ENCODE data around the gene SYNPO2L.

The SYNPO2L gene

DNA sequence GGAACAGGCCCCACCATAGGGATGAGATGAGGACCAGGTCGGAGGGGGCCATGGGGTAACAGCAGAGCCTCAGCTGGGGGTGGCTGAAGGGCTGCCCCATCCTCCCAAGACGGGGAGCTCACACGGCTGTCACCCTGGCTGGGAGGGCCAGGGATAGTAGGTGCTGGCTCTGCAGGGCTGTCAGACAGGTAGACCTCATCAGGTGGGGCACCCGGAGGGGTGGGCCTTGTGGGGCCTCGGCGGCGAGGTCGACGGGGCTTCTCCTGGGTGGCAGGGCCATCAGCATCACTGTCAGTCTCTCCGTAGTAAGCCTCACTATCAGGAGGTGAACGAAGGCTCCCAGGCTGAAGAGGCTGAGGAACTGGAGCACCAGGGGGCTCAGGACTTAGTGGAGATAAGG, 2.6 kb downstream of the SYNPO2L start:
- Histone ChIP-seq H4K12ac (ENCODE audit: low read depth, low read length) (no peak overlapping the region), H2BK12ac (ENCODE audit: low read length) (no peak overlapping the region), H3K9ac (ENCODE audit: low read length) (no peak overlapping the region), H4K91ac (ENCODE audit: low read depth, low read length) (no peak overlapping the region), H2AFZ (ENCODE audit: insufficient read depth, low read length, poor library complexity) (no peak overlapping the region), H3K79me1 (ENCODE audit: low read length) (no peaks in the 10 kb centered on the region), H3K9me3 (ENCODE audit: insufficient read depth, low read depth, low read length) (no peaks in the 10 kb centered on the region), H3K14ac (ENCODE audit: low read length) (no peak overlapping the region), H2AK5ac (ENCODE audit: low read length) (no peak overlapping the region), H3K27me3 (ENCODE audit: insufficient read depth, low read length) (no peaks in the 10 kb centered on the region), H3K4me1 (ENCODE audit: control insufficient read depth in 1 of 2, insufficient read depth in 2 of 2, low read length in 2 of 2) (peaks cover 7 to 9% of the 10 kb centered on the region in 2 experiments), H3K18ac (ENCODE audit: low read length) (no peak overlapping the region), H3K4me3 (ENCODE audit: low read depth, low read length) (no peak overlapping the region), H3K23ac (ENCODE audit: low read length) (no peak overlapping the region), H4K8ac (ENCODE audit: low read depth, low read length) (no peak overlapping the region), H3K79me2 (ENCODE audit: control insufficient read depth, insufficient read depth, low read length, poor library complexity) (no peaks in the 10 kb centered on the region), H3K36me3 (ENCODE audit: control insufficient read depth in 1 of 2, insufficient read depth in 2 of 2, low read length in 2 of 2) (no peaks in the 10 kb centered on the region), H3K27ac (ENCODE audit: low read depth, low read length) (no peak overlapping the region), H2BK5ac (ENCODE audit: low read depth, low read length, poor library complexity) (no peak overlapping the region), H2BK120ac (ENCODE audit: insufficient read depth, low read length, poor library complexity) (no peak overlapping the region), H3K4me2 (ENCODE audit: low read length) (no peak overlapping the region), H3K4ac (ENCODE audit: low read depth, low read length) (no peak overlapping the region)
- WGBS (ENCODE audit: extremely low coverage, insufficient coverage, insufficient read length): no CpG with 5 or more reads among the region's 11 CpGs
- no peak for DNase-seq

DNA sequence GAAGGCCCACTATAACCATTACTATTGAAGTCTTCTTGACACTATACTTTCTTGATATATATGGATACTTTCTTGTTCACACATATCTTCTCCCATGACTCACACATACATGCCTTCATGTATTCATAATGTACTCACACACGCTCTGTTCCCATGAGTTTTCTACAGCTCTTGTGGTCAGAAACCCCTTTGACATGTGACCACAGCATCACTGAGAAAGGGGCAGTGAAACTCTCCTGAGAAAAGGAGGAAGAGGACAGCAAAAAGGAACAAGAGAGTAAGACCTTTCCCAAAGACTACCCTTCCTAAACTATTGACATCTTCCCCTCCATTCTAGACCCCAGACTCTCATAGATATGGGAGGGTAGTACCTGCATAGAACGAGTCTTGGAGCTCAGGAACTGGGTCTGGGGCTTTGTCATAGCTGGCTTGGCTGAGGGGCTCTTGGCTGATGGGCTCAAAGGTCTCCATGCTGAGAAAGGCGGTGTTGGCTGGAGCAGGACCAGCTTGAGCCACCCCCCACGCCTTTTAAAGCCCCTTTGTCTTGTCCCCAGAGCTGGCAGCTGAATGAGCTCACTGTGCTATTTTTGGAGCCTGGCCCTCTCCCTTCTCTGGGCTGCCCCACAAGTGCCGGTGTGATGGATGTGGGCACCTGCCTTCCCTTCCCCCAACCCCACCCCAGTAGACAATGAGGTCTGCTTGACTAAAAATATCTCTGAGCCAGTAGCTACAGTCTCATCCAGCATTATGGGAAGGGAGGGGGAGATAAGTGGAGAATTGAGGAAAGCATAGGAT, 5.1 kb downstream of the SYNPO2L start:
- no peak overlapping the region for H3K18ac ChIP-seq (ENCODE audit: low read length)
- DNase-seq: peak; percentile 33 to 67
- H2BK12ac ChIP-seq (ENCODE audit: low read length): no peak overlapping the region
- no peak overlapping the region for H3K14ac ChIP-seq (ENCODE audit: low read length)
- no peak overlapping the region for H2BK120ac ChIP-seq (ENCODE audit: insufficient read depth, low read length, poor library complexity)
- no peak overlapping the region for H3K4me2 ChIP-seq (ENCODE audit: low read length)
- H3K79me2 ChIP-seq (ENCODE audit: control insufficient read depth, insufficient read depth, low read length, poor library complexity): no peaks in the 10 kb centered on the region
- no peak overlapping the region for H3K27ac ChIP-seq (ENCODE audit: low read depth, low read length)
- no peaks in the 10 kb centered on the region for H3K9me3 ChIP-seq (ENCODE audit: insufficient read depth, low read depth, low read length)
- H3K79me1 ChIP-seq (ENCODE audit: low read length): peaks cover 8% of the 10 kb centered on the region
- H4K8ac ChIP-seq (ENCODE audit: low read depth, low read length): no peak overlapping the region
- H3K36me3 ChIP-seq (ENCODE audit: control insufficient read depth in 1 of 2, insufficient read depth in 2 of 2, low read length in 2 of 2): no peaks in the 10 kb centered on the region
- peaks cover 18 to 25% of the 10 kb centered on the region in 2 experiments for H3K4me1 ChIP-seq (ENCODE audit: control insufficient read depth in 1 of 2, insufficient read depth in 2 of 2, low read length in 2 of 2)
- H3K23ac ChIP-seq (ENCODE audit: low read length): no peak overlapping the region
- no peak overlapping the region for H2BK5ac ChIP-seq (ENCODE audit: low read depth, low read length, poor library complexity)
- no peaks in the 10 kb centered on the region for H3K27me3 ChIP-seq (ENCODE audit: insufficient read depth, low read length)
- H3K9ac ChIP-seq (ENCODE audit: low read length): no peak overlapping the region
- no peak overlapping the region for H4K91ac ChIP-seq (ENCODE audit: low read depth, low read length)
- no peak overlapping the region for H2AK5ac ChIP-seq (ENCODE audit: low read length)
- H3K4ac ChIP-seq (ENCODE audit: low read depth, low read length): no peak overlapping the region
- H3K4me3 ChIP-seq (ENCODE audit: low read depth, low read length): no peak overlapping the region
- no CpG with 5 or more reads among the region's 5 CpGs for WGBS (ENCODE audit: extremely low coverage, insufficient coverage, insufficient read length)
- H4K12ac ChIP-seq (ENCODE audit: low read depth, low read length): no peak overlapping the region
- H2AFZ ChIP-seq (ENCODE audit: insufficient read depth, low read length, poor library complexity): no peak overlapping the region

GRCh38 chr10:73649876-73650536, 5.8 kb downstream of the SYNPO2L start:
- Histone ChIP-seq H4K91ac (ENCODE audit: low read depth, low read length) (no peak overlapping the region), H2BK5ac (ENCODE audit: low read depth, low read length, poor library complexity) (no peak overlapping the region), H4K12ac (ENCODE audit: low read depth, low read length) (no peak overlapping the region), H3K18ac (ENCODE audit: low read length) (no peak overlapping the region), H3K79me1 (ENCODE audit: low read length) (peaks cover 8% of the 10 kb centered on the region), H3K27ac (ENCODE audit: low read depth, low read length) (no peak overlapping the region), H3K14ac (ENCODE audit: low read length) (no peak overlapping the region), H3K4me3 (ENCODE audit: low read depth, low read length) (no peak overlapping the region), H3K27me3 (ENCODE audit: insufficient read depth, low read length) (no peaks in the 10 kb centered on the region), H2AFZ (ENCODE audit: insufficient read depth, low read length, poor library complexity) (no peak overlapping the region), H3K4me2 (ENCODE audit: low read length) (no peak overlapping the region), H3K4me1 (ENCODE audit: control insufficient read depth in 1 of 2, insufficient read depth in 2 of 2, low read length in 2 of 2) (peaks cover 18 to 25% of the 10 kb centered on the region in 2 experiments), H2BK120ac (ENCODE audit: insufficient read depth, low read length, poor library complexity) (no peak overlapping the region), H3K36me3 (ENCODE audit: control insufficient read depth in 1 of 2, insufficient read depth in 2 of 2, low read length in 2 of 2) (no peaks in the 10 kb centered on the region), H3K9ac (ENCODE audit: low read length) (no peak overlapping the region), H2AK5ac (ENCODE audit: low read length) (no peak overlapping the region), H3K23ac (ENCODE audit: low read length) (no peak overlapping the region), H3K9me3 (ENCODE audit: insufficient read depth, low read depth, low read length) (no peaks in the 10 kb centered on the region), H2BK12ac (ENCODE audit: low read length) (no peak overlapping the region), H4K8ac (ENCODE audit: low read depth, low read length) (no peak overlapping the region), H3K4ac (ENCODE audit: low read depth, low read length) (no peak overlapping the region), H3K79me2 (ENCODE audit: control insufficient read depth, insufficient read depth, low read length, poor library complexity) (no peaks in the 10 kb centered on the region)
- DNase-seq: peak; percentile 46 to 86
- WGBS (ENCODE audit: extremely low coverage, insufficient coverage, insufficient read length): no CpG with 5 or more reads among the region's 6 CpGs

DNA sequence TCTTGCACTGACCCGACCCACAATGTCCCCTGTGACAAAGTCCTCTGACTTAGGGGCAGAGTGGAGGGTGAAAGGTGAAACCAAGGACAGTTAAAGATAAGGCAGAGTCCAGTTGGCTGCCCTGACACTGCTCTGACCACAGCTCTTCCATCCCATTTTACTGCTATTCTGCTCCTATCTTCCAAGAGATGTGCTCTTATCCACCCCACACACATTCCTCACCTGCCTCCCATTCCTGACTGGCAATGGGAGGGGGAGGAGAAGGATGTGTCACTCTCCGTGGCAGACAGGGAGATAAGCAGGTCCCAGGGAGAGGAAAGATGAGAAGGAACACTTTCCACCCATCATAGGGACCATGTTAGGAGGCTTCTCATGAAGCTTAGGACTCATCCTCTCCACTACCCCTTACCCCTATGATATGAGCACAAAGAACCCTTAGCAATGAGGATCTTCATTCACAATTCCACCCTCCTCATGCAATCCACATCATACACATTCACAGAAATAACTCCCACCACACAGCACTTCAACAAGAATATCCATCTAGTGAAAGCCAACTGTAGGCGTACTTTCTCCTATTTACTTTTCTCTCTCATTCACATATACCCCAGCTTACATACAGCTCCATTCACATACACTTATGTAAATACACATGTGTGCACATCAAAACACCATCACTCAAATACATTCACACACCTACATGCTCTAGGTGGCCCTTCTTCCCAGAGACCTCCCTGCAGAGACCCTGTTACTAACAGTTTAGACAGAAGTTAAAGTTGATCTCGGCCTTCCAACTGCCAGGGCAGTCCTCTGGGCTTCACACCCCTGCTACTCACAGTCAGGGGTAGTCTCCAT, 6.6 kb downstream of the SYNPO2L start:
- Histone ChIP-seq H3K4me2 (ENCODE audit: low read length) (no peak overlapping the region), H2AK5ac (ENCODE audit: low read length) (no peak overlapping the region), H3K4me3 (ENCODE audit: low read depth, low read length) (no peak overlapping the region), H3K9me3 (ENCODE audit: insufficient read depth, low read depth, low read length) (no peaks in the 10 kb centered on the region), H3K18ac (ENCODE audit: low read length) (no peak overlapping the region), H3K27me3 (ENCODE audit: insufficient read depth, low read length) (no peaks in the 10 kb centered on the region), H3K23ac (ENCODE audit: low read length) (no peak overlapping the region), H3K9ac (ENCODE audit: low read length) (no peak overlapping the region), H4K91ac (ENCODE audit: low read depth, low read length) (no peak overlapping the region), H3K79me1 (ENCODE audit: low read length) (peaks cover 8% of the 10 kb centered on the region), H4K12ac (ENCODE audit: low read depth, low read length) (no peak overlapping the region), H3K27ac (ENCODE audit: low read depth, low read length) (no peak overlapping the region), H2BK12ac (ENCODE audit: low read length) (no peak overlapping the region), H3K4me1 (ENCODE audit: control insufficient read depth in 1 of 2, insufficient read depth in 2 of 2, low read length in 2 of 2) (peaks cover 18 to 25% of the 10 kb centered on the region in 2 experiments), H2AFZ (ENCODE audit: insufficient read depth, low read length, poor library complexity) (no peak overlapping the region), H2BK5ac (ENCODE audit: low read depth, low read length, poor library complexity) (no peak overlapping the region), H3K79me2 (ENCODE audit: control insufficient read depth, insufficient read depth, low read length, poor library complexity) (no peaks in the 10 kb centered on the region), H3K4ac (ENCODE audit: low read depth, low read length) (no peak overlapping the region), H2BK120ac (ENCODE audit: insufficient read depth, low read length, poor library complexity) (no peak overlapping the region), H4K8ac (ENCODE audit: low read depth, low read length) (no peak overlapping the region), H3K14ac (ENCODE audit: low read length) (no peak overlapping the region), H3K36me3 (ENCODE audit: control insufficient read depth in 1 of 2, insufficient read depth in 2 of 2, low read length in 2 of 2) (no peaks in the 10 kb centered on the region)
- WGBS (ENCODE audit: extremely low coverage, insufficient coverage, insufficient read length): no CpG with 5 or more reads among the region's 4 CpGs
- peak; percentile 80 to 89 for DNase-seq

All from trophoblast cell (in vitro differentiated cells and primary cell).